A549 (cell line): ENCODE measurements around the gene PBX3. TPM values are rescaled to one million over a fixed set of nuclear protein-coding genes. Genes with fewer than 3 reads are reported as not detected.
"Not testable (repeated sequence)": the region's sequence is repeated elsewhere in the genome, so short reads cannot be mapped to it uniquely, and the experiment has no call there.

Experiments used
- ATAC-seq, 2 experiments: fragments of 200-7000 bp in 1 of 2; fragments of >200 bp in 1 of 2; cut with Nextera tagmentation in 1 of 2; cut with Tn5 transposase in 1 of 2; 3 replicates each; pipeline versions ENCODE4 v1.8.0 to v1.9.1; 2018 to 2020; ENCODE audit warnings: mild to moderate bottlenecking in 1 of 2, moderate library complexity in 1 of 2
- CTCF ChIA-PET: fragments of 300-600 bp; sonication (Branson Sonifier 250); formaldehyde crosslinking; extraction: SDS; loops from one replicate; lab custom pipeline; 2021; ENCODE audit warnings: antibody characterized with exemption, inconsistent platforms; lab: Yijun Ruan, JAX
- POLR2A ChIA-PET: fragments of 350-600 bp; formaldehyde crosslinking; extraction: SDS; loops from one replicate; lab custom pipeline; 2021; ENCODE audit warnings: antibody characterized with exemption, inconsistent platforms; lab: Yijun Ruan, JAX
- DNase-seq, 2 experiments: peaks; one replicate each; pipeline versions ENCODE4 v3.0.0 to v3.0.0-alpha.2; 2011 to 2016; ENCODE audit warnings: low read depth in 1 of 2, low spot score in 1 of 2
- FAIRE-seq: peaks from 2 replicates; lab custom pipeline; 2011; peaks lifted over from hg19 to GRCh38; lab: Jason Lieb, UNC
- H3K27ac ChIP-seq, 2 experiments: fragments of >200 bp; sonication (Bioruptor Twin); formaldehyde crosslinking; 3 replicates each; pipeline ENCODE4 v1.5.1; 2016 to 2017
- H3K4me1 ChIP-seq: fragments of >200 bp; sonication (Bioruptor Twin); formaldehyde crosslinking; 3 replicates; pipeline ENCODE4 v1.6.1; 2016
- H3K4me2 ChIP-seq: fragments of >200 bp; sonication (Bioruptor Twin); formaldehyde crosslinking; 3 replicates; pipeline ENCODE4 v1.6.1; 2016
- H3K4me3 ChIP-seq: fragments of >200 bp; sonication (Bioruptor Twin); formaldehyde crosslinking; 3 replicates; pipeline ENCODE4 v1.5.1; 2016
- H3K9me3 ChIP-seq: fragments of >200 bp; sonication (Bioruptor Twin); formaldehyde crosslinking; 3 replicates; pipeline ENCODE4 v1.6.1; 2016
- CBX2 ChIP-seq: fragments of 200-600 bp; sonication (generic); IDR thresholded peaks from 2 replicates; pipeline ENCODE4 v1.6.1; 2016; ENCODE audit warnings: low read depth, mild to moderate bottlenecking, borderline replicate concordance
- CHD4 ChIP-seq: fragments of 200-600 bp; sonication (generic); IDR thresholded peaks from 2 replicates; pipeline ENCODE4 v1.6.1; 2016; ENCODE audit warnings: antibody characterized with exemption, mild to moderate bottlenecking, borderline replicate concordance
- E2F6 ChIP-seq: IDR thresholded peaks from 2 replicates; pipeline ENCODE4 v1.6.1; 2012; ENCODE audit warnings: low read depth, borderline replicate concordance
- EHF ChIP-seq: fragments of 250-450 bp; sonication (Bioruptor Pico); IDR thresholded peaks from 2 replicates; pipeline ENCODE4 v1.5.0; 2020; ENCODE audit warnings: mild to moderate bottlenecking
- EP300 ChIP-seq, 2 experiments: fragments of >200 bp; sonication (Bioruptor Twin); formaldehyde crosslinking; IDR thresholded peaks; 2 replicates in 1 of 2; 3 replicates in 1 of 2; pipeline ENCODE4 v1.6.1; 2016 to 2017
- ESRRA ChIP-seq: fragments of 150-350 bp; IDR thresholded peaks from 2 replicates; pipeline ENCODE4 v1.6.1; 2014; ENCODE audit warnings: mild to moderate bottlenecking, low read length, borderline replicate concordance
- FOSB ChIP-seq: fragments of 250-450 bp; sonication (Bioruptor Pico); IDR thresholded peaks from 2 replicates; pipeline ENCODE4 v1.5.0; 2020; ENCODE audit warnings: mild to moderate bottlenecking, moderate library complexity
- FOSL2 ChIP-seq, 2 experiments: fragments of 450-650 bp in 1 of 2; fragments of >200 bp in 1 of 2; sonication (Bioruptor Twin) in 1 of 2; formaldehyde crosslinking; IDR thresholded peaks; 2 replicates each; pipeline versions ENCODE4 v1.5.0 to v1.6.1; 2016 to 2020; ENCODE audit warnings: mild to moderate bottlenecking in 1 of 2, moderate library complexity in 1 of 2
- GATA3 ChIP-seq: IDR thresholded peaks from 2 replicates; pipeline ENCODE4 v1.6.1; 2012; ENCODE audit warnings: borderline replicate concordance
- HEYL ChIP-seq: fragments of 250-450 bp; sonication (Bioruptor Pico); IDR thresholded peaks from 2 replicates; pipeline ENCODE4 v1.8.0; 2021; ENCODE audit warnings: mild to moderate bottlenecking, moderate library complexity
- HOXB13 ChIP-seq: fragments of 250-450 bp; sonication (Bioruptor Pico); IDR thresholded peaks from 2 replicates; pipeline ENCODE4 v1.5.0; 2020; ENCODE audit warnings: low read depth, mild to moderate bottlenecking, moderate library complexity
- HOXB5 ChIP-seq: fragments of 250-450 bp; sonication (Bioruptor Pico); IDR thresholded peaks from 2 replicates; pipeline ENCODE4 v1.5.0; 2020; ENCODE audit warnings: mild to moderate bottlenecking, moderate library complexity
- JUN ChIP-seq, 2 experiments: fragments of >200 bp; sonication (Bioruptor Twin); formaldehyde crosslinking; IDR thresholded peaks; 2 replicates in 1 of 2; 3 replicates in 1 of 2; pipeline ENCODE4 v1.6.1; 2016 to 2017
- JUNB ChIP-seq: fragments of >200 bp; sonication (Bioruptor Twin); formaldehyde crosslinking; IDR thresholded peaks from 2 replicates; pipeline ENCODE4 v1.6.1; 2016
- KDM1A ChIP-seq: fragments of 200-600 bp; sonication (generic); IDR thresholded peaks from 2 replicates; pipeline ENCODE4 v1.6.1; 2016; ENCODE audit warnings: low read depth, mild to moderate bottlenecking
- KDM5A ChIP-seq: fragments of 200-600 bp; sonication (generic); IDR thresholded peaks from 2 replicates; pipeline ENCODE4 v1.6.1; 2016; ENCODE audit warnings: antibody characterized with exemption, mild to moderate bottlenecking
- MYC ChIP-seq: IDR thresholded peaks from 2 replicates; pipeline ENCODE4 v1.6.1; 2012; ENCODE audit warnings: mild to moderate bottlenecking, inconsistent platforms, low read length, improper control_type of control experiment, borderline replicate concordance
- PHF8 ChIP-seq: fragments of 200-600 bp; sonication (generic); IDR thresholded peaks from 2 replicates; pipeline ENCODE4 v1.6.1; 2016; ENCODE audit warnings: low read depth, mild to moderate bottlenecking, antibody characterized with exemption, moderate library complexity, borderline replicate concordance
- RCOR1 ChIP-seq: fragments of 150-350 bp; IDR thresholded peaks from 2 replicates; pipeline ENCODE4 v1.6.1; 2014; ENCODE audit warnings: antibody characterized with exemption, low read length, low read depth
- RFX5 ChIP-seq: fragments of 450-650 bp; IDR thresholded peaks from 2 replicates; pipeline ENCODE4 v1.7.1; 2014; ENCODE audit warnings: antibody characterized with exemption, mild to moderate bottlenecking, moderate library complexity
- RNF2 ChIP-seq: fragments of 200-600 bp; sonication (generic); IDR thresholded peaks from 2 replicates; pipeline ENCODE4 v1.6.1; 2016; ENCODE audit warnings: low read depth, mild to moderate bottlenecking, antibody characterized with exemption, moderate library complexity, borderline replicate concordance
- SMC3 ChIP-seq: fragments of >200 bp; sonication (Bioruptor Twin); formaldehyde crosslinking; IDR thresholded peaks from 3 replicates; pipeline ENCODE4 v1.6.1; 2018; ENCODE audit warnings: inconsistent platforms
- SREBF2 ChIP-seq: fragments of 450-650 bp; IDR thresholded peaks from 2 replicates; pipeline ENCODE4 v1.6.1; 2014; ENCODE audit warnings: mild to moderate bottlenecking, moderate library complexity
- ZC3H11A ChIP-seq: fragments of 450-650 bp; IDR thresholded peaks from 2 replicates; pipeline ENCODE4 v1.6.1; 2014; ENCODE audit warnings: antibody characterized with exemption, mild to moderate bottlenecking
- ZFP36 ChIP-seq: fragments of 450-650 bp; IDR thresholded peaks from 2 replicates; pipeline ENCODE4 v1.6.1; 2014; ENCODE audit warnings: borderline replicate concordance; ENCODE audit not compliant: partially characterized antibody
- ZNF302 ChIP-seq: fragments of 250-450 bp; sonication (Bioruptor Pico); IDR thresholded peaks from 2 replicates; pipeline ENCODE4 v1.9.0; 2021; ENCODE audit warnings: inconsistent platforms, mild to moderate bottlenecking, moderate library complexity
- WGBS: methylation state at CpG from one replicate; pipeline ENCODE4 v1.1.6; 2017; ENCODE audit errors: missing lambda C conversion rate; 5-methylcytosine and 5-hydroxymethylcytosine counted together
- polyA plus RNA-seq, 4 experiments: library from polyadenylated mRNA; depleted of rRNA in 3 of 4; stranded (reverse); fragments of >200 nt; fragmentation: RNase III in 1 of 4; extraction: RNeasy Plus Mini Kit Qiagen cat#74134 plus additional on column Dnase treatment in 1 of 4; gene quantifications; 2 replicates in 3 of 4; 3 replicates in 1 of 4; pipeline ENCODE4 v1.2.3, GENCODE V29; 2011 to 2017
- TF ChIP-seq, protein P1 (sequence below): fragments of 450-650 bp; IDR thresholded peaks from 2 replicates; pipeline ENCODE4 v1.6.1; 2014; ENCODE audit warnings: antibody characterized with exemption
- TF ChIP-seq, protein P2 (sequence below): fragments of >200 bp; sonication (Bioruptor Twin); formaldehyde crosslinking; IDR thresholded peaks from 3 replicates; pipeline ENCODE4 v1.5.1; 2016

PBX3 gene
- polyA plus RNA-seq, 2 of the 4 experiments (the other 2 are of a cell fraction), result 10.7 to 23.5 TPM

GRCh38 chr9:125822902-125823301, 75.7 kb downstream of the PBX3 start:
- DNase-seq (no peak), ATAC-seq (no peak), FAIRE-seq (no peak)
- ChIA-PET POLR2A (no interaction called here), CTCF (interaction anchor here (1.6 kb wide), 1 partner anchor 19 kb away, joined by 3 read pairs; no protein-coding TSS in a partner anchor)
- Histone ChIP-seq H3K27ac (no peak overlapping the region), H3K4me1 (peaks cover 7% of the 10 kb centered on the region; the same call in 2 of the 3 replicates), H3K4me2 (no peak overlapping the region), H3K4me3 (no peak overlapping the region), H3K9me3 (no peaks in the 10 kb centered on the region)
- TF ChIP-seq JUN (IDR thresholded peaks at IDR 0.05) (no peak), CHD4 (no peak), KDM1A (no peak), HEYL (CRISPR knock-in tag) (no peak), ESRRA (no peak), ZFP36 (no peak), SMC3 (no peak), RNF2 (no peak), EHF (CRISPR knock-in tag) (no peak), RFX5 (no peak), ZC3H11A (no peak)
- TF ChIP-seq, protein P1, sequence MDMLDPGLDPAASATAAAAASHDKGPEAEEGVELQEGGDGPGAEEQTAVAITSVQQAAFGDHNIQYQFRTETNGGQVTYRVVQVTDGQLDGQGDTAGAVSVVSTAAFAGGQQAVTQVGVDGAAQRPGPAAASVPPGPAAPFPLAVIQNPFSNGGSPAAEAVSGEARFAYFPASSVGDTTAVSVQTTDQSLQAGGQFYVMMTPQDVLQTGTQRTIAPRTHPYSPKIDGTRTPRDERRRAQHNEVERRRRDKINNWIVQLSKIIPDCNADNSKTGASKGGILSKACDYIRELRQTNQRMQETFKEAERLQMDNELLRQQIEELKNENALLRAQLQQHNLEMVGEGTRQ, result no peak
- 87% methylated on average over 2 of the region's 2 CpGs for WGBS

GRCh38 chr9:125823874-125824406, 76.8 kb downstream of the PBX3 start:
- H3K4me1 ChIP-seq, POLR2A ChIA-PET, FAIRE-seq, H3K9me3 ChIP-seq: not testable (repeated sequence)
- Histone ChIP-seq H3K4me3 (peak overlapping the region; percentile 22; the same call in 1 of the 3 replicates), H3K27ac (peak overlapping the region in 1 of 2 experiments; percentile 57; a peak in 2 of 6 replicates), H3K4me2 (peak overlapping the region; percentile 56)
- CTCF ChIA-PET, result interaction anchor here (0.6 kb wide), 1 partner anchor 533 kb away, joined by 3 read pairs; no protein-coding TSS in a partner anchor
- peak in 1 of 2 experiments; percentile 53; a peak in 2 of 6 replicates for ATAC-seq
- peak in 1 of 2 experiments; percentile 4 for DNase-seq
- 70% methylated on average over 6 of the region's 6 CpGs for WGBS

GRCh38 chr9:125825762-125826161, 78.6 kb downstream of the PBX3 start:
- Histone ChIP-seq H3K27ac (no peak overlapping the region), H3K4me2 (no peak overlapping the region), H3K9me3 (no peaks in the 10 kb centered on the region), H3K4me3 (no peak overlapping the region), H3K4me1 (peaks cover 7% of the 10 kb centered on the region; the same call in 2 of the 3 replicates)
- POLR2A ChIA-PET, result no interaction called here
- WGBS, result 89% methylated on average over 3 of the region's 3 CpGs
- CTCF ChIA-PET, result no interaction called here
- FAIRE-seq, result no peak
- TF ChIP-seq RCOR1 (no peak), FOSB (CRISPR knock-in tag) (no peak), JUN (IDR thresholded peaks at IDR 0.05) (no peak), HEYL (CRISPR knock-in tag) (no peak), PHF8 (no peak), ESRRA (no peak)
- TF ChIP-seq, protein P2, sequence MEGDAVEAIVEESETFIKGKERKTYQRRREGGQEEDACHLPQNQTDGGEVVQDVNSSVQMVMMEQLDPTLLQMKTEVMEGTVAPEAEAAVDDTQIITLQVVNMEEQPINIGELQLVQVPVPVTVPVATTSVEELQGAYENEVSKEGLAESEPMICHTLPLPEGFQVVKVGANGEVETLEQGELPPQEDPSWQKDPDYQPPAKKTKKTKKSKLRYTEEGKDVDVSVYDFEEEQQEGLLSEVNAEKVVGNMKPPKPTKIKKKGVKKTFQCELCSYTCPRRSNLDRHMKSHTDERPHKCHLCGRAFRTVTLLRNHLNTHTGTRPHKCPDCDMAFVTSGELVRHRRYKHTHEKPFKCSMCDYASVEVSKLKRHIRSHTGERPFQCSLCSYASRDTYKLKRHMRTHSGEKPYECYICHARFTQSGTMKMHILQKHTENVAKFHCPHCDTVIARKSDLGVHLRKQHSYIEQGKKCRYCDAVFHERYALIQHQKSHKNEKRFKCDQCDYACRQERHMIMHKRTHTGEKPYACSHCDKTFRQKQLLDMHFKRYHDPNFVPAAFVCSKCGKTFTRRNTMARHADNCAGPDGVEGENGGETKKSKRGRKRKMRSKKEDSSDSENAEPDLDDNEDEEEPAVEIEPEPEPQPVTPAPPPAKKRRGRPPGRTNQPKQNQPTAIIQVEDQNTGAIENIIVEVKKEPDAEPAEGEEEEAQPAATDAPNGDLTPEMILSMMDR, result no peak
- DNase-seq, result no peak
- no peak for ATAC-seq

GRCh38 chr9:125826850-125827249, 79.7 kb downstream of the PBX3 start:
- POLR2A ChIA-PET, result no interaction called here
- Histone ChIP-seq H3K9me3 (no peaks in the 10 kb centered on the region), H3K27ac (no peak overlapping the region), H3K4me3 (no peak overlapping the region), H3K4me1 (peaks cover 7% of the 10 kb centered on the region; the same call in 2 of the 3 replicates), H3K4me2 (no peak overlapping the region)
- DNase-seq (no peak), ATAC-seq (no peak), FAIRE-seq (no peak)
- WGBS, result 84% methylated on average over 1 of the region's 1 CpG
- CTCF ChIA-PET, result no interaction called here
- TF ChIP-seq MYC (no peak), EP300 (IDR thresholded peaks at IDR 0.05) (no peak), HOXB13 (CRISPR knock-in tag) (no peak), ZNF302 (CRISPR knock-in tag) (no peak), KDM5A (no peak), SMC3 (no peak), JUN (IDR thresholded peaks at IDR 0.05) (no peak), SREBF2 (no peak), CBX2 (no peak), GATA3 (no peak), HOXB5 (no peak), ZC3H11A (no peak), CHD4 (no peak), ZFP36 (no peak), KDM1A (no peak), FOSL2 (IDR thresholded peaks at IDR 0.05) (no peak), FOSL2 (CRISPR knock-in tag; IDR thresholded peaks at IDR 0.05) (no peak), E2F6 (no peak), JUNB (no peak)
